Kidney (tissue), 14 donors: ENCODE measurements around the gene IWS1. TPM values are rescaled to one million over a fixed set of nuclear protein-coding genes. Genes with fewer than 3 reads are reported as not detected.

Experiments used
- DNase-seq, 5 donors: peaks; one replicate each; pipeline ENCODE4 v3.0.0-alpha.2; 2013 to 2020
- FAIRE-seq: peaks from 2 replicates; lab custom pipeline; 2012; peaks lifted over from hg19 to GRCh38; lab: Jason Lieb, UNC
- H3K27ac ChIP-seq, 2 donors: one replicate each; pipeline ENCODE4 v1.7.0; 2013; ENCODE audit warnings: low read depth in 2 of 2, low read length in 2 of 2, inconsistent platforms in 1 of 2
- H3K27me3 ChIP-seq: one replicate; pipeline ENCODE4 v1.7.1; 2013; ENCODE audit warnings: low read length, inconsistent platforms; ENCODE audit not compliant: control insufficient read depth, insufficient read depth
- H3K36me3 ChIP-seq, 3 donors: one replicate each; pipeline versions ENCODE4 v1.7.0 to v1.7.1; 2013; ENCODE audit warnings: low read length in 3 of 3, control low read depth in 1 of 3, inconsistent platforms in 1 of 3; ENCODE audit not compliant: insufficient read depth in 3 of 3, control insufficient read depth in 2 of 3
- H3K4me1 ChIP-seq, 3 donors: one replicate each; pipeline versions ENCODE4 v1.7.0 to v1.7.1; 2013; ENCODE audit warnings: low read length in 3 of 3, inconsistent platforms in 1 of 3, low read depth in 1 of 3; ENCODE audit not compliant: control insufficient read depth in 2 of 3, insufficient read depth in 2 of 3
- H3K4me3 ChIP-seq, 3 donors: one replicate each; pipeline versions ENCODE4 v1.7.0 to v1.8.1; 2013; ENCODE audit warnings: low read length in 3 of 3, control low read depth in 1 of 3, inconsistent platforms in 1 of 3
- H3K9ac ChIP-seq, 3 donors: one replicate each; pipeline versions ENCODE4 v1.7.0 to v1.7.1; 2013; ENCODE audit warnings: low read length in 3 of 3, control low read depth in 1 of 3, inconsistent platforms in 1 of 3
- H3K9me3 ChIP-seq, 3 donors: one replicate each; pipeline versions ENCODE4 v1.7.0 to v1.7.1; 2013; ENCODE audit warnings: low read length in 3 of 3, control low read depth in 1 of 3, inconsistent platforms in 1 of 3; ENCODE audit not compliant: control insufficient read depth in 2 of 3, insufficient read depth in 1 of 3
- CTCF ChIP-seq: IDR thresholded peaks from 3 replicates; pipeline ENCODE4 v1.5.1; 2012; ENCODE audit warnings: mild to moderate bottlenecking, moderate library complexity, borderline replicate concordance; ENCODE audit not compliant: insufficient read depth; ENCODE audit errors: extremely low read depth
- intact Hi-C: fragments of 100-400 bp; cut with DNase I; formaldehyde crosslinking; loops from one replicate; pipeline ENCODE4 v1.11.1; 2022
- polyA plus RNA-seq: library from polyadenylated mRNA; stranded (reverse); fragments of 350-450 nt; fragmentation: Illumina TruSeq; extraction: RNeasy Lipid Tissue Mini Kit (QIAGEN cat#74804); gene quantifications from one replicate; pipeline ENCODE4 v1.2.3, GENCODE V29; 2014; ENCODE audit warnings: low read depth, low replicate concordance; ENCODE audit not compliant: insufficient read depth
- total RNA-seq: library from RNA; stranded (reverse); fragmentation: NEBNext Ultra II Directional; extraction: Animal tissue kit (Norgen Biotek cat#: 25700); gene quantifications from one replicate; pipeline ENCODE4 v1.2.1, GENCODE V29; 2021
- donor health status: control.
- donor health status: control.
- donor health status: control.
- donor health status: control.
- donor health status: control.
- donor health status: DM: yes; HTN: yes; CAD: no.
- donor health status: Normal renal cell carcinoma (clear cell type).

IWS1 gene
- total and polyA plus RNA-seq, 2 donors from 2014 or later, result 29.8 to 35.8 TPM

GRCh38 chr2:127552846-127553245 lies 26.6 kb upstream of the IWS1 start:
- H3K4me3 ChIP-seq, result no peak overlapping the region
- FAIRE-seq (no peak), DNase-seq (no peak)
- H3K27me3 ChIP-seq, result no peaks in the 10 kb centered on the region
- no peaks in the 10 kb centered on the region for H3K36me3 ChIP-seq
- no peak overlapping the region for H3K9ac ChIP-seq
- H3K4me1 ChIP-seq, result no peaks in the 10 kb centered on the region
- no peak for TF ChIP-seq CTCF
- H3K27ac ChIP-seq, result no peak overlapping the region
- H3K9me3 ChIP-seq, result no peaks in the 10 kb centered on the region
- intact Hi-C loops, result no loop called here

GRCh38 chr2:127552336-127552735 lies 26.0 kb upstream of the IWS1 start:
- Histone ChIP-seq H3K9me3 (no peaks in the 10 kb centered on the region), H3K4me3 (no peak overlapping the region), H3K36me3 (no peaks in the 10 kb centered on the region), H3K27ac (no peak overlapping the region), H3K27me3 (no peaks in the 10 kb centered on the region), H3K9ac (no peak overlapping the region), H3K4me1 (no peaks in the 10 kb centered on the region)
- intact Hi-C loops, result no loop called here
- FAIRE-seq (no peak), DNase-seq (no peak)
- TF ChIP-seq CTCF, result no peak

GRCh38 chr2:127551221-127551930 lies 25.1 kb upstream of the IWS1 start:
- no peak for TF ChIP-seq CTCF
- Histone ChIP-seq H3K9me3 (no peaks in the 10 kb centered on the region), H3K27ac (no peak overlapping the region), H3K27me3 (no peaks in the 10 kb centered on the region), H3K36me3 (no peaks in the 10 kb centered on the region), H3K4me3 (no peak overlapping the region), H3K4me1 (no peaks in the 10 kb centered on the region), H3K9ac (no peak overlapping the region)
- FAIRE-seq (no peak), DNase-seq (no peak)
- intact Hi-C loops, result no loop called here
